Measurements from ENCODE around the gene FAM241A. TPM values are rescaled to one million over a fixed set of nuclear protein-coding genes. Genes with fewer than 3 reads are reported as not detected.

Gene FAM241A
- total RNA-seq = 2.3 TPM

GRCh38 chr4:112145326-112145789 lies at the start of gene FAM241A:
TSS of gene FAM241A (plus strand) at chr4:112145454. CDS start at chr4:112145581, 127 bp downstream.

GRCh38 chr4:112231779-112232713 lies 86.8 kb downstream of the FAM241A start, which contains the start of gene AP1AR:
TSS of gene AP1AR (plus strand) at chr4:112231787. CDS start at chr4:112232092, 305 bp downstream.

Other genes with a start within 250 kb of the FAM241A start
- gene AP1AR, start 86.3 kb downstream of the FAM241A start, total RNA-seq = 68.5 TPM
- 4.4 TPM for gene TIFA, start 140.4 kb downstream of the FAM241A start, total RNA-seq
- 3.5 TPM for gene ALPK1, start 151.9 kb downstream of the FAM241A start, total RNA-seq